Retinal pigment epithelial cell (primary cell): ENCODE results near the gene SKOR1.

Source experiments
- DNase-seq: peaks from one replicate; pipeline ENCODE4 v3.0.0-alpha.2; 2010; ENCODE audit warnings: low read depth
- H3K4me3 ChIP-seq: 2 replicates; pipeline ENCODE4 v1.5.1; 2011; ENCODE audit warnings: mild to moderate bottlenecking, low read length, control low read depth, moderate library complexity
- CTCF ChIP-seq: conservative IDR thresholded peaks from 2 replicates; pipeline ENCODE4 v1.5.1; 2011; ENCODE audit warnings: low read depth, low read length, control low read depth, inconsistent platforms

SKOR1 gene

GRCh38 chr15:67803996-67804843 is 21.1 kb upstream of the SKOR1 start:
- no peak for DNase-seq
- H3K4me3 ChIP-seq: no peak overlapping the region
- no peak for TF ChIP-seq CTCF

- H3K4me3 ChIP-seq: no peak overlapping the region
- DNase-seq: no peak
- TF ChIP-seq CTCF: no peak
Measured at GRCh38 chr15:67805008-67805665, 20.2 kb upstream of the SKOR1 start.

- TF ChIP-seq CTCF: no peak
- no peak overlapping the region for H3K4me3 ChIP-seq
- no peak for DNase-seq
Measured at GRCh38 chr15:67805666-67806516, 19.4 kb upstream of the SKOR1 start.

GRCh38 chr15:67806536-67806935 is 18.8 kb upstream of the SKOR1 start:
- DNase-seq: no peak
- no peak for TF ChIP-seq CTCF
- no peak overlapping the region for H3K4me3 ChIP-seq

- no peak overlapping the region for H3K4me3 ChIP-seq
- no peak for TF ChIP-seq CTCF
- no peak for DNase-seq
Measured at GRCh38 chr15:67807141-67807540, 18.2 kb upstream of the SKOR1 start.

- no peak overlapping the region for H3K4me3 ChIP-seq
- no peak for DNase-seq
- TF ChIP-seq CTCF: no peak
Measured at GRCh38 chr15:67807836-67808235, 17.5 kb upstream of the SKOR1 start.
